DMS79 (cell line): Measurements from ENCODE around the gene SLC5A1.

Experiments
- DNase-seq: peaks from one replicate; lab custom pipeline; 2025; lab: John Stamatoyannopoulos, UW

The SLC5A1 gene

DNA sequence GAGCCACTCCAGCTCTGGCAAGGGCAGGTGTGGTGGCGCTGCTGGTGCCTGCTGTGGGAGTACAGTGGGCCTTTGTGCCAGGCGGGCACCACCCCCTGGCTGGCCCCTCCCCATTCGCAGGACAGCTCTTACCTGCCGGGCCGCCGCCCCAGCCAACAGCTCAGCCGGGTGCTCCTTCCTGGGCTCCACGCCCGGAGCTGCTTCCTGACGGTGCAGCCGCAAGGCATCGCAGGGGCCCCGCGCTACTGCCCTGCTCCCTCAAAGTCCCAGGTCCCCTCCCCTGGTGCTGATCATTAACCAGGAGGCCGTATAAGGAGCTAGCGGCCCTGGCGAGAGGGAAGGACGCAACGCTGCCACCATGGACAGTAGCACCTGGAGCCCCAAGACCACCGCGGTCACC, at the start of gene SLC5A1:
Gene SLC5A1 (plus strand): TSS at position 338 of the 400 bp plus-strand sequence. CDS start 21 bp downstream, at position 359.
- DNase-seq: no peak

DNA sequence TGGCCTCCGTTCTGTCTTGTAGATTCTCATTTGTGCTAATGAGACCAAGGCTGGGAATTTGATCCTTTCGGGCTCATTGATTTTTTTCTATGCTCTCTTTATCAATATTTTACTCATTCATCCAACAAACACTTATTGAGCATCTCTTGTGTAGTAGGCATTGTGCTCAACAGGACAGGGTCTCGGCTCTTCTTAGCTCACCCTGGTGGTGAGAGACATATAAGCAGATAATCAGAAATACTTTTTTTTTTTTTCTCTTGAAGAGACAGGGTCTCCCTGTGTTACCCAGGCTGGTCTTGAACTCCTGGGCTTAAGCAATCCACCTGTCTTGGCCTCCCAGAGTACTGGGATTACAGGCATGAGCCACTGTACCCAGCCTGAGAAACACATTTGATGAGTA, 48.0 kb upstream of the SLC5A1 start:
- DNase-seq: no peak

- DNase-seq: no peak
Observed at GRCh38 chr22:31995807-31996206, 47.3 kb upstream of the SLC5A1 start.

GRCh38 chr22:31998784-31999385, 44.2 kb upstream of the SLC5A1 start:
- DNase-seq: no peak

DNA sequence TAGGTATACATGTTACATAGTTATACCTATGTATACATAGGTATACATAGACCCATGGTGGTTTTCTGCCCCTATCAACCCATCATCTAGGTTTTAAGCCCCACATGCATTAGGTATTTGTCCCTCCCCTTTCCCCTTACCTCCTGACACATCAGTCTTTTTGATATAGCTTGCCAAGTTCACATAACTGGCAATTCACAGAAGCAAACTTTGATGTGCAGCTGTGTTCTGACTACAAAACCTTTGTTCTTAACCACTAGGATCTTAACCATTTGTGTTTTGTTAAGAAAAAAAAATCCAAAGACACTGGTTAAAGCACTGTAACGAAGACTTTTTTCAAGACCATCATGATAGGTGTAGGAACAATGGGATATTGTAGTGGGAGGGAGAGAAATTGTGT, 42.9 kb upstream of the SLC5A1 start:
- no peak for DNase-seq

- no peak for DNase-seq
Observed at GRCh38 chr22:32005453-32005852, 37.6 kb upstream of the SLC5A1 start.

GRCh38 chr22:32013200-32013599, 29.9 kb upstream of the SLC5A1 start:
- DNase-seq: no peak

GRCh38 chr22:32016081-32016480, 27.0 kb upstream of the SLC5A1 start:
- no peak for DNase-seq

- DNase-seq: no peak
Observed at GRCh38 chr22:32018056-32018455, 25.0 kb upstream of the SLC5A1 start.

DNA sequence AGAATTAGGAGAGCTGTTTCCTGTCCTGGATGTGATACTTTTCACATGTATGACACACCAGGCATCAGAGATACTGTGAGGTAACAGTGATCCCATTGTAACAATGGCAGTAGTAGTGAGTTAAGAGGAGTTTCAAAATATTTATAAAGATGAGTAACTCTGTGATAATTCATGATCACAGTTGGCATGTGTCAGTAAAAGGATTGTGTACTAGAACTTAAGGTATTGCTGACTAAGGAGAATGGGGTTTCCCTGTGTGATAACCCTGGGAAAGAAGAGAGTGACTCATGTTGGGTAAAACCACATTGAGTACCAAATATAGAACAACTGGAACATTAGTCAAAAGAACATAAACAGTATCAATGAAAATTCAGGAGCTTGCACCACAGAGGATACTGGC, 22.9 kb upstream of the SLC5A1 start:
- no peak for DNase-seq

GRCh38 chr22:32021716-32022115, 21.3 kb upstream of the SLC5A1 start:
- no peak for DNase-seq

DNA sequence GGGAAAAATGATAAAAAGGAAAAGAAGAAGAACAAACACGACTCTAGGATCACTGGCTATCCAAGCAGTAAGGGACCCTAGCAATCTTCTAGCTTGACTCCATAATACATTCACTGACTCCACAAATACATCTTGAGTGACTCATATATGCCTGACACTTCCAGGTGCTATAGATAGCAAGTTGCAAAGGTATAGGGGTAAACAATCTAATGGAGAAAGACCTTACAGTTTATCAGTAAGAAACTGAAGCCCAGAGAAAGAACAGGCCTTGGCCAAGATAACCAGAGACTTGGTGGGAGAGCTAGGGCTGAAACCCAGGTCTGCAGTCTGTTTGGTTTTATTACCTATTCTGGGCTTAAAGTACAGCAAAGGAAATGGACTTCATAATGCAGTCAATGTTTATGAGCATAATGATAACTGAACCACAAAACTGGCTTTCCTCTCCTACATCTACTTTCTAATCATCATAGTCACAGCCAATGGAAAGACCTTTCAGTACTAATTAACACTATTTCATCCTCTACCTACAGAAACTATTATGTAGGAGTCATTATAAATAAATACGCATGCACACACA, 19.7 kb upstream of the SLC5A1 start:
- DNase-seq: no peak

GRCh38 chr22:32024796-32025195, 18.3 kb upstream of the SLC5A1 start:
- no peak for DNase-seq

- DNase-seq: no peak
Observed at GRCh38 chr22:32030518-32031247, 12.4 kb upstream of the SLC5A1 start.

DNA sequence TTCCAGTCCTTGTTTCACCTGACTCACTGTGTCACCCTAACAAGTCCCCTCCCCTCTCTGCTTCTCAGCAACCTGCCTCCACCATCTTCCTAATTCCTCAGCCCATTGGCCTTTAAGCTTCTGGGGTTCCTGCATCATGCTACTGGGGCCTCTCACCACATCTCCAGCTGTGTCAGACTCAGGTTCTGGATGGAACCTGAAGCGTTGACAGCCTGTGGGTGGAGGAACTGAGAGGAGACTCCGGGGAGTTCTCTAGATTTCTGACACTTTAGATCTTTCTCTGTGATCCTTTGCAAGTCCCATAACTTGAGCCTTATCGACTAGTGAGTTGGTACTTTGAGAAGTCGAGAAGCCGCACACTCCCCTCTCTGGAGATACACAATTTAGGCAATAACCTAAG, 11.6 kb upstream of the SLC5A1 start:
- no peak for DNase-seq

DNA sequence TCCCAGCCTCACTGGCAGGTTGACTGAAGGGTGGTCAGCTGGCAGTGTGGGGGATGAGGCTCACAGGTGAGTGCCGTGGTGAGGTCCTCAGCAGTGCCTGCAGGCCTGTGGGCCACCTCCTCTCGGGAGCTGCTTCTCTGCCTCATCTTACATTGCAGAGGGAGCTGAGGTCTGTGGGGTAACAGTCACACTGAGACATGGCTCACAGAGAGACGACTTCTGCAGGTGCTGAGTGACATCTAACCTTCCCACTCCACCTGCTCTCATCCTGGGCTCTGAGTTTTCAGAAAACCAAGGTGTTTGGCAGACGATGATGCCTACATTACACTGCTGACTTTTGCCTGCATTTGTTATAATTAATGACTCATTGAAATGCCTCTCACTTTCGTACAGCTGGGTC, 8.8 kb upstream of the SLC5A1 start:
- DNase-seq: no peak

DNA sequence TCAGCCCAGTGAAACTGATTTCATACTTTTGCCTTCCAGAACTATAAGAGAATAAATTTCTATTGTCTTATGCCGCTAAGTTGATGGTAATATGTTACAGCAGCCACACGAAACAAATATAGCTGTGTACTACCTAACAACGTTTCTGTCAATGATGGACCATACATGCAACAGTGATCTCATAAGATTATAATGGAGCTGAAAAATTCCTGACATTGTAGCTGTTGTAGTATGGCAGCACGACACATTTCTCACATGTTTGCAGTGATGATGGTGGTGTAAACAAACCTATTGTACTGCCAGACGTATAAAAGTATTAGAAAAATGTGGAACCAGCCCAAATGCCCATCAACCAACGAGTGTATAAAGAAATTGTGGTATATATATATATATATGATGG, 5.8 kb upstream of the SLC5A1 start:
- DNase-seq: no peak

DNA sequence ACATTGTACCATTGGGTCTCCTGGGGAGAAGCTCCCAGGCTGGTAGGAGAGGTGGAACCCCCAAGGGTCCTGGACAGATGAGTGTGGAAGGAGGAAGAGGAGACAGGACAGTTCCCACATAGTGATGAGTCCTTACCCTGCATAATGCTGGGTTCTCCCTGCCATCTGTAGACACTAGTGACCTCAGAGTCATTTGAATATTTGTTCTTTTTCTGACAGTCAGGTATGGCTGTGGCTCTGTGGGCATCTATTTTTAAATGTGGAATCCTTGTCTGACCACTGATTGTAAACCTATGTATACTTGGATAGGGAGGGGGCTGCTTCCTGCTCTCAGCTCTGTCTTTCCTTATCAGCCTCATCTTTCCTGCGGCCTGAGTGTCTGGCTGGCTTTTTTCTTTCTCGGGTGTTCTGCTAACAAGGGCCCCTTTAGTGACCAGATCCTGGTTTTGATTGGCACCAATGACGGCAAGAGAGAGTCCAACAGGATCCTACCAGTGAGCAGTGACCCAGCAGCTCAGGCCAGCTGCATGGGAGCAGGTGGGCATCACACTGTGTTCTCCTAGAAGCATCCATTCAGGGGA, 2.6 kb upstream of the SLC5A1 start:
- DNase-seq: no peak

GRCh38 chr22:32043391-32043790, 330 bp downstream of the SLC5A1 start:
- DNase-seq: peak; percentile 54

DNA sequence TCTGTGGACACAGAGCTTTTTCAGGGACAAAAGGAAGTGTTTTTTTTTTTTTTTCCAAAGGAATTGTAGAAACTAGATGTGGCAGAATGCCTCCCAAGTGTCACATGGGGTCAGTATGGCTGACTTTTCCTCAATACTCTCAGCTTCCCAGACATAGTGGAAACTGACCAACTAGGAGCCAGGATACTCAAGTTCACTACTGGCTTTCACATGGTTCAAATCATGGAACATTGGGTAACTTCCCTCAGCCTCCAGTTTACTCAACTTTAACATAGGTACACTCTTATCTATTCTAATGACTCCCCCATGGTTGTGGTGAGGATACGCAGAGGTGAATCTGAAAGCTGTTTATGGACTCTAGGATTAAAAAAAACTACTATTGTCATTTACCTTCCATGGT, 1.4 kb downstream of the SLC5A1 start:
- no peak for DNase-seq

DNA sequence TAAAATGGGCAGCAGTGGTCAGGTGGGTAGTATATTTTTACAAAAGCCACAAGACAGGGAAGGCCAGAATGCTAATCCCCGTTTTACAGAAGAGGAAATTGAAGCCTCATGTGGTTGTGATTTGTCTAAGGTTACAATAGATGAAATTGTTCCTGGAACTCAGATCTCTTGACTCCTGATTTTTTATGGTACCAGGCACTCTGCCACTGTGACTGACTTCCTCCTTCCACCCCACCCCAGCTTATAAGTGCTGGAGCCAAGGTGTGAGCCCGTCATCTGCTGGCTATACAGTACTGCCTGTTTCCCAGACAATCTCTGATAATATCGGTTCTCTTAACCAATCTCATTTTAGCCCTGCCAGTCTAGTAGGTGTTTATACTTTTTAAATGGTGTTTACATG, 1.9 kb downstream of the SLC5A1 start:
- DNase-seq: no peak

DNA sequence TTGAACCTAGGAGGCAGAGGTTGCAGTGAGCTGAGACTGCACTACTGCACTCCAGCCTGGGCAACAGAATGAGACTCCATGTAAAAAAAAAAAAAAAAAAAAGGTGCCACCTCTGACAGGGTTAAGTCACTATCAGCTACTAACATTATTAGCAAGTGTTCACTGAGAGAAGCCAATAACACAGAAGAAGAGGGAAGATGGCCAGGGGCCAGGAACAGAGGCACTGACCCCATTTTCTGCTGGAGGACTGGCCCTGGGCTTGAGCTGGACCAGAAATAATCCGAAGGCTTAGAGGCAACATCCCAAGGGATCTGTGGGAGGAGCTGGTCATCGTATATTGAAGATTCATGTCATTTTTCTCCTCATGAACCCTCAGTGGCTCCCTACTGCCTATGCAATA, 5.0 kb downstream of the SLC5A1 start:
- DNase-seq: no peak
